DND-41 (cell line): ENCODE data around the gene BCO2.
A peak's percentile ranks its signal among the peaks of the same experiment; 100 is the strongest.

Experiments
- ATAC-seq: fragments of 200-7000 bp; cut with Tn5 transposase; 3 replicates; pipeline ENCODE4 v1.9.1; 2021; ENCODE audit warnings: low read depth; ENCODE audit not compliant: insufficient read depth
- DNase-seq: peaks from one replicate; pipeline ENCODE4 v3.0.0-alpha.2; 2020
- H2AFZ ChIP-seq: 2 replicates; pipeline ENCODE4 v1.6.0; 2012; ENCODE audit warnings: low read depth, low read length
- H3K27ac ChIP-seq: 2 replicates; pipeline ENCODE4 v1.5.1; 2012; ENCODE audit warnings: low read length, inconsistent platforms
- H3K27me3 ChIP-seq: fragments of 200-600 bp; sonication (generic); 2 replicates; pipeline ENCODE4 v1.6.0; 2012; ENCODE audit warnings: low read length, mild to moderate bottlenecking, inconsistent platforms; ENCODE audit not compliant: insufficient read depth, poor library complexity
- H3K36me3 ChIP-seq: 2 replicates; pipeline ENCODE4 v1.5.1; 2012; ENCODE audit warnings: low read length, inconsistent platforms; ENCODE audit not compliant: insufficient read depth
- H3K4me1 ChIP-seq: 2 replicates; pipeline ENCODE4 v1.5.1; 2012; ENCODE audit warnings: mild to moderate bottlenecking, low read length; ENCODE audit not compliant: insufficient read depth
- H3K4me2 ChIP-seq: 2 replicates; pipeline ENCODE4 v1.6.0; 2012; ENCODE audit warnings: mild to moderate bottlenecking, moderate library complexity, low read length, inconsistent platforms; ENCODE audit not compliant: insufficient read depth
- H3K4me3 ChIP-seq, 2 experiments: fragments of 200-600 bp in 1 of 2; shearing (Covaris generic) in 1 of 2; 2 replicates each; pipeline ENCODE4 v1.5.1; 2012 to 2016; ENCODE audit warnings: inconsistent platforms in 2 of 2, low read length in 2 of 2, mild to moderate bottlenecking in 2 of 2, low read depth in 1 of 2, moderate library complexity in 1 of 2
- H3K79me2 ChIP-seq: 2 replicates; pipeline ENCODE4 v1.6.0; 2012; ENCODE audit warnings: low read length, inconsistent platforms; ENCODE audit not compliant: insufficient read depth
- H3K9ac ChIP-seq: 2 replicates; pipeline ENCODE4 v1.6.0; 2012; ENCODE audit warnings: low read depth, mild to moderate bottlenecking, inconsistent platforms, low read length, moderate library complexity
- H3K9me3 ChIP-seq: 2 replicates; pipeline ENCODE4 v1.5.1; 2012; ENCODE audit warnings: low read length, moderate library complexity, mild to moderate bottlenecking, inconsistent platforms; ENCODE audit not compliant: insufficient read depth, severe bottlenecking
- H4K20me1 ChIP-seq: 2 replicates; pipeline ENCODE4 v1.6.0; 2012; ENCODE audit warnings: low read length; ENCODE audit not compliant: insufficient read depth
- EZH2 ChIP-seq: IDR thresholded peaks from 3 replicates; pipeline ENCODE4 v1.6.1; 2012; ENCODE audit warnings: borderline replicate concordance, low read depth, mild to moderate bottlenecking, moderate library complexity, low read length, inconsistent platforms; ENCODE audit not compliant: severe bottlenecking
- TF ChIP-seq, protein P1 (sequence below): IDR thresholded peaks from 2 replicates; pipeline ENCODE4 v1.5.1; 2012; ENCODE audit warnings: borderline replicate concordance, low read length, moderate library complexity, mild to moderate bottlenecking; ENCODE audit not compliant: poor library complexity, severe bottlenecking; ENCODE audit errors: extremely low read depth

The BCO2 gene

GRCh38 chr11:112216561-112217105, 41.3 kb downstream of the BCO2 start:
- no peak overlapping the region for H3K4me3 ChIP-seq
- peaks cover 6% of the 10 kb centered on the region for H3K4me1 ChIP-seq
- no peak overlapping the region for H3K4me2 ChIP-seq
- DNase-seq (no peak), ATAC-seq (no peak)
- no peak overlapping the region for H3K27ac ChIP-seq
- TF ChIP-seq EZH2 = no peak
- TF ChIP-seq, protein P1, sequence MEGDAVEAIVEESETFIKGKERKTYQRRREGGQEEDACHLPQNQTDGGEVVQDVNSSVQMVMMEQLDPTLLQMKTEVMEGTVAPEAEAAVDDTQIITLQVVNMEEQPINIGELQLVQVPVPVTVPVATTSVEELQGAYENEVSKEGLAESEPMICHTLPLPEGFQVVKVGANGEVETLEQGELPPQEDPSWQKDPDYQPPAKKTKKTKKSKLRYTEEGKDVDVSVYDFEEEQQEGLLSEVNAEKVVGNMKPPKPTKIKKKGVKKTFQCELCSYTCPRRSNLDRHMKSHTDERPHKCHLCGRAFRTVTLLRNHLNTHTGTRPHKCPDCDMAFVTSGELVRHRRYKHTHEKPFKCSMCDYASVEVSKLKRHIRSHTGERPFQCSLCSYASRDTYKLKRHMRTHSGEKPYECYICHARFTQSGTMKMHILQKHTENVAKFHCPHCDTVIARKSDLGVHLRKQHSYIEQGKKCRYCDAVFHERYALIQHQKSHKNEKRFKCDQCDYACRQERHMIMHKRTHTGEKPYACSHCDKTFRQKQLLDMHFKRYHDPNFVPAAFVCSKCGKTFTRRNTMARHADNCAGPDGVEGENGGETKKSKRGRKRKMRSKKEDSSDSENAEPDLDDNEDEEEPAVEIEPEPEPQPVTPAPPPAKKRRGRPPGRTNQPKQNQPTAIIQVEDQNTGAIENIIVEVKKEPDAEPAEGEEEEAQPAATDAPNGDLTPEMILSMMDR = no peak
- H3K36me3 ChIP-seq = no peaks in the 10 kb centered on the region
- H3K27me3 ChIP-seq = no peaks in the 10 kb centered on the region
- no peaks in the 10 kb centered on the region for H3K9me3 ChIP-seq
- no peak overlapping the region for H3K9ac ChIP-seq
- no peaks in the 10 kb centered on the region for H4K20me1 ChIP-seq
- H2AFZ ChIP-seq = no peak overlapping the region
- no peaks in the 10 kb centered on the region for H3K79me2 ChIP-seq

DNA sequence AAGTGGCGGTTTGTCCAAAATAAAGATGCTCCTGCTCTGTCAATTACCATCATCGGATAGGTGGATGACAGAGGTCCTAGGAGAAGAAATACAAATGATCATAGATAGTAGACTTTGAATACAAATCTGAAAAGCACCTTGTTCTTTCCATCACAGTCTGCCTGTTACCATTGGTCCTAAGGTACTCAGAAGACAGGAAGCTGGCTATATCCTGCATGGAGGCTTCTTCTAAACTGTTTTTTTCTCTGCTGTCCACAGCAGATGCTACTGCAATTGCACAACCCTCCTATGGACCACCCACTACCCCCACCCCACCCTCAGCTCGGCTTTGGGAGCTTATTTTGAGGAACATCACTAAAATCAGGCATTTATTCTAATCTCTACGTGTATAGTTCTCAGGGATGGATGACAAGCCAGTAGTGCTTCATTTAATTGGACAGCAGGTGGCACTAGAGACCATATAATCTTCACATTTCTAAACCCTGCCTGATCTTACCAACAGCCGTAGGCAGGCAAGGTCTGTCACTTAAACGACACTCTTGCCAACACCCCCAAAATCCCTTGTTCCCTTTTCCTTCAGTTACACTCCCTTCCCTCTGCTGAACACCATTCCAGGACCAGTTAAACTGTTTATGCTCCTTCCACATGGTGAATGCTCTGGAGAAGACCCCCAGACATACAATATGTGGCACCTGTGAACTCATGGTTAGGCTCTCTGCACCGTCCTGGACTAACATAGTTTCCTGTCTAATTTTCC, 44.3 kb downstream of the BCO2 start:
- peaks cover 6% of the 10 kb centered on the region for H3K4me1 ChIP-seq
- no peaks in the 10 kb centered on the region for H3K79me2 ChIP-seq
- H3K4me3 ChIP-seq = no peak overlapping the region
- no peaks in the 10 kb centered on the region for H3K9me3 ChIP-seq
- H4K20me1 ChIP-seq = no peaks in the 10 kb centered on the region
- peak; percentile 99 for ATAC-seq
- peak; percentile 53 for DNase-seq
- no peaks in the 10 kb centered on the region for H3K27me3 ChIP-seq
- no peak overlapping the region for H3K4me2 ChIP-seq
- no peak for TF ChIP-seq EZH2
- TF ChIP-seq, protein P1 = peak; percentile 94
- no peak overlapping the region for H3K27ac ChIP-seq
- H3K36me3 ChIP-seq = no peaks in the 10 kb centered on the region
- H3K9ac ChIP-seq = no peak overlapping the region
- peak overlapping the region; percentile 68 for H2AFZ ChIP-seq

GRCh38 chr11:112221274-112221835, 46.0 kb downstream of the BCO2 start:
- DNase-seq (no peak), ATAC-seq (no peak)
- Histone ChIP-seq H3K9me3 (no peaks in the 10 kb centered on the region), H3K27ac (no peak overlapping the region), H3K4me2 (no peak overlapping the region), H3K79me2 (0 out of 2 replicates have a peak, but pooled peaks cover 3% of the 10 kb centered on the region), H3K9ac (no peak overlapping the region), H3K27me3 (no peaks in the 10 kb centered on the region), H2AFZ (peak overlapping the region; percentile 36; the same call in 1 of the 2 replicates), H3K4me1 (peaks cover 12% of the 10 kb centered on the region), H4K20me1 (no peaks in the 10 kb centered on the region), H3K36me3 (no peaks in the 10 kb centered on the region; the same call in 1 of the 2 replicates), H3K4me3 (no peak overlapping the region)
- TF ChIP-seq, protein P1 = no peak
- no peak for TF ChIP-seq EZH2
